ENCODE data around the gene GRK1. TPM values are rescaled to one million over a fixed set of nuclear protein-coding genes. Genes with fewer than 3 reads are reported as not detected.

GRK1 gene
- total RNA-seq, 1 donor from 2014 or later: 0.06 TPM

DNA sequence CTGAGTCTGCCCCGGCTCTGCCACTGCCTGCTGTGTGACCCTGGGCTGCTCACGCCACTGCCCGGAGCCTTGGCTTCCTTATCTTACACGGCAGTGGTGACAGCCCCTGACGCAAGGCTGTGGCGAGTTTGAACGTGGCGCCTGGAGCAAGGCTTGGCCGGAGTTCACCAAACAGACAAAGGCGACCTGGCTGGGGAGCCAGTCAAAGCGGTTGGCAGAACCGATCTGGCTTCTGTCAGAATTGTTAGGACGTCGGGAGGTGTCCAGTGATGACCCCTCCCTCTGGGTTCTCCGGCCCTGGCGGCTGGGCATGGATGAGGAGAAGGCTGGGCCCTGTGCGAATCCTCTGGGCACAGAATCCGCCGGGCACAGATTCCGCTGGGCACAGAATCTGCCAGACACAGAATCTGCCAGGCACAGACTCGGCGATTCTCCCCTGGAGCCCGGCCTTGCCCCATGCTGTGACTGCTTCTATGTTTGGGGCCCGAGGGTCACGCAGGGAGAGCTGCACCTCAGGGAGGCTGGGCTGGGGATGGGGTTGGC lies 80.3 kb downstream of the GRK1 start:
- no peak overlapping the region for H3K4me3 ChIP-seq (ENCODE audit: low read depth, low read length)
- TF ChIP-seq, protein P1, sequence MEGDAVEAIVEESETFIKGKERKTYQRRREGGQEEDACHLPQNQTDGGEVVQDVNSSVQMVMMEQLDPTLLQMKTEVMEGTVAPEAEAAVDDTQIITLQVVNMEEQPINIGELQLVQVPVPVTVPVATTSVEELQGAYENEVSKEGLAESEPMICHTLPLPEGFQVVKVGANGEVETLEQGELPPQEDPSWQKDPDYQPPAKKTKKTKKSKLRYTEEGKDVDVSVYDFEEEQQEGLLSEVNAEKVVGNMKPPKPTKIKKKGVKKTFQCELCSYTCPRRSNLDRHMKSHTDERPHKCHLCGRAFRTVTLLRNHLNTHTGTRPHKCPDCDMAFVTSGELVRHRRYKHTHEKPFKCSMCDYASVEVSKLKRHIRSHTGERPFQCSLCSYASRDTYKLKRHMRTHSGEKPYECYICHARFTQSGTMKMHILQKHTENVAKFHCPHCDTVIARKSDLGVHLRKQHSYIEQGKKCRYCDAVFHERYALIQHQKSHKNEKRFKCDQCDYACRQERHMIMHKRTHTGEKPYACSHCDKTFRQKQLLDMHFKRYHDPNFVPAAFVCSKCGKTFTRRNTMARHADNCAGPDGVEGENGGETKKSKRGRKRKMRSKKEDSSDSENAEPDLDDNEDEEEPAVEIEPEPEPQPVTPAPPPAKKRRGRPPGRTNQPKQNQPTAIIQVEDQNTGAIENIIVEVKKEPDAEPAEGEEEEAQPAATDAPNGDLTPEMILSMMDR (conservative IDR thresholded peaks at IDR 0.05; ENCODE audit: low read depth, low read length): no peak
- no peak for DNase-seq (ENCODE audit: low read depth)

DNA sequence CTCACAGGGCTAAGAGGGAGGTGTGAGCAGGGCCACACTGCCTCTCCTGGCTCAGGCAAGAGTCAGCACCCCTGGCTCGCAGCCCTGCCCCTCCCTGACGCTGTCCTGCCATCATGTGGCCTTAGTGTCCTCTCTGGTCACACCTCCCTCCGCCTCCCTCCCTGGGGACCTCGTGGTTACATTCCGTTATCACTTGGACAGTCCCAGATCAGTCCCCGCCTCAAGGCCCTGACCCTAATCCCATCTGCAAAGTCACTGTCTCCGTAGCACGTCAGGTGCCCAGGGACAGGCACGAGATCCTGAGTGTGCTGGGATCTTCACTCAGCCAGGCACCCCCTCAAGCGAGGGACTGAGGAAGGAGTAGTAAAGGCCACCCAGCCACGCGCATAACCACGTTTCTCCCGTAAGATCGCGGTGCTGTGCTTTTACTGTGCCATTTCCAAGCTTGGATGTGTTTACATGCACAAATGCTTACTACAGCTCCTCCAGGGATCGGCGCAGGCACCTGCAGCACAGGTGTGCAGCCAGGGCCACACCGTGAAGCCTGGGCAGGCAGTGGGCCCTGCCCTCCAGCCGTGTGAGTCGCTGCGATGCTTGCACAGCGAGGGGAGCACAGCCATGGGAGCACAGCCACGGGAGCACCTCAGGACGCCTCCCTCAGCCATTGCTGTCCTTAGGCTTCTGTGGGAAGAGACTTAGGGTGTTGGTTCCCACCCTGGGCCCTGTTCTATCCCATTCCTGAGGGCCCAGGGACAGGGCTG lies 81.3 kb downstream of the GRK1 start:
- no peak overlapping the region for H3K4me3 ChIP-seq (ENCODE audit: low read depth, low read length)
- TF ChIP-seq, protein P1 (conservative IDR thresholded peaks at IDR 0.05; ENCODE audit: low read depth, low read length): no peak
- DNase-seq (ENCODE audit: low read depth): no peak

DNA sequence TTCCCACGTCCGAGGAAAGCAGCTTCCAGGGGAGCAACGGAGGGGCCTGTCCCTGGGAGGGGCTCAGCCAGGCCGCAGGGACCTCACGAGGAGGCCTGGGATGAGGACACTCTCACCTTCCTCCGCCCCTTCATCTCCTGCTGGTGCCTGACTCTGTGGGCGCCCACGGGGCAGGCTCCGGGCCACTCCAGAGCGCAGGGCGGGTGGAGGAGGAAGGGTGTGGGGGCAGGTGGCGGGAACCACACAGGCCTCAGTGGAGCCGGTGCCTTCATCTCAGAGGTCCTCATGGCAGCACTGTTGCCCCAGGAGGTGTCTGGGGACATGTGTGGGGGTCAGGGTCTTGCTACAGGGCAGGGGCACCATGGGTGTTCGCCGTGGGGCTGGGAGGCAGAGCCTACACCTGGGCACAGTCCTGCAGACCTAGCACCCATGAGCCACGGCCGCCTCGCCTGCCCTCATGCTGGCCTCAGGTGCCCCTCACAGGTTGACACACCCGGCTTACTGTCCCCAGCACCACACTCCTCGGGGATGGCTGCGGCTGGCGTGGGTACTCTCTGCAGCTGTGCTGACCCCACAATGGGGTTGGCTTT lies 81.9 kb downstream of the GRK1 start:
- H3K4me3 ChIP-seq (ENCODE audit: low read depth, low read length): no peak overlapping the region
- TF ChIP-seq, protein P1 (conservative IDR thresholded peaks at IDR 0.05; ENCODE audit: low read depth, low read length): no peak

GRCh38 chr13:113749507-113749906 lies 82.5 kb downstream of the GRK1 start:
- DNase-seq (ENCODE audit: low read depth): no peak
- TF ChIP-seq, protein P1 (conservative IDR thresholded peaks at IDR 0.05; ENCODE audit: low read depth, low read length): no peak
- no peak overlapping the region for H3K4me3 ChIP-seq (ENCODE audit: low read depth, low read length)

More for the DNA sequence above, 81.9 kb downstream of the GRK1 start:
- no peak for DNase-seq (ENCODE audit: low read depth)

GRCh38 chr13:113749967-113750366 lies 82.9 kb downstream of the GRK1 start:
- TF ChIP-seq, protein P1 (conservative IDR thresholded peaks at IDR 0.05; ENCODE audit: low read depth, low read length): no peak
- DNase-seq (ENCODE audit: low read depth): no peak
- no peak overlapping the region for H3K4me3 ChIP-seq (ENCODE audit: low read depth, low read length)

DNA sequence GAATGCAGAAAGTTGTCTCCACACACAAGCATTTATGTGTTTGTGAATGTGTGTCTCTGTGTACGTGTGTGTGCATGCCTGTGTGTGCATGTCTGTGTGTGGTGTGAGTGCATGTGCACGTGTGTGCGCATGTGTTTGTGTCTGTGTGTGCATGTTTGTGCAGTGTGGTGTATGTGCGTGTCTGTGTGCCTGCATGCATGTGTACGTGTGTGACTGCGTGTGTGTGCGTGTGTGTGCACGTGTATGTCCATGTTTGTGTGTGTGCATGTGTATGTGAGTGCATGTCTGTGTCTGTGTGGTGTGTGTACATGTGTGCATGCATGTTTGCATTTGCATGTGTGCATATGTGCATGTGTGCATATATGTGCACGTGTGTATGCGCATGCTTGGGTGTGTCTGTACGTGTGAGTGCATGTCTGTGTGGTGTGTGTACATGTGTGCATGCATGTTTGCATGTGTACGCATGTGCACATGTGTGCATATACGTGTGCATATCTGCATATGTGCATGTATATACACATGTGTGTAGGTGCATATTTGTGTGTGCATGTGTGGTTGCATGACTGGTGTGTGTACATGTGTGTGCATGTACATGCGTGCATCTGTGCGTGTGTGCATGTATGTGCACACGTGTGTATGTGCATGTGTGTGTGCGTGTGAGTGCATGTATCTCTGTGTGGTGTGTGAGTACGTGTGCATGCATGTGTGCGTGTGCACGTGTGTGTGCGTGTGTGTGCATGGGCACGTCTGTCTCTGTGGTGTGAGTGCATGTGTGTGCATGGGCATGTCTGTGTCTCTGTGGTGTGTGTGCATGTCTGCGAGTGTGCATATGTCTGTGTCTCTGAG lies 83.8 kb downstream of the GRK1 start:
- H3K4me3 ChIP-seq (ENCODE audit: low read depth, low read length): no peak overlapping the region
- TF ChIP-seq, protein P1 (conservative IDR thresholded peaks at IDR 0.05; ENCODE audit: low read depth, low read length): no peak
- DNase-seq (ENCODE audit: low read depth): no peak
